ENCODE data around the gene UBE2Q1.
"Not testable (repeated sequence)": the region's sequence is repeated elsewhere in the genome, so short reads cannot be mapped to it uniquely, and the experiment has no call there.

Gene UBE2Q1

GRCh38 chr1:154550657-154551056 is 7.8 kb downstream of the UBE2Q1 start:
- no peak for DNase-seq (ENCODE audit: low read depth, low spot score)

- no peak for DNase-seq (ENCODE audit: low read depth, low spot score)
Observed at GRCh38 chr1:154550070-154550469, 8.4 kb downstream of the UBE2Q1 start.

- DNase-seq (ENCODE audit: low read depth, low spot score) = no peak
Observed at GRCh38 chr1:154549202-154549770, 9.2 kb downstream of the UBE2Q1 start.

DNA sequence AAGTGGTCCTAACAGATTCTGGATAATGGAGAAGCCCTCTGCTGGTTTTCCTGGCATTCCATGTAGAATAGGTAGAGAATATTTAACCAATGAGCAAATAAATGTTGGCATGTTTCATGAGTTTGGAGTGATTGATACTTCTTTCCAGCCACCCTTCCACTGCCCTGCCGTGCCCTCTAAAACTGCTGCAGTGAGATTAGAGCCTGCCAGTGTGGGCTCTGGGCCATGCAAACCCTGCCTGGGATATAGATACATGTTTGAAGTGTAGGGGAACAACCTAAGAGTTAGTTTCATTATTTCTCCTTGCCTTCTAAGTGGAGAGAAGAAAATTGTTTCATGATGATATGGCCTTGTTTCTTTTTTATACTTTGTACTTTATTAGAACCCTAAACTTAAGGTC is 10.4 kb downstream of the UBE2Q1 start:
- DNase-seq (ENCODE audit: low read depth, low spot score) = no peak

DNA sequence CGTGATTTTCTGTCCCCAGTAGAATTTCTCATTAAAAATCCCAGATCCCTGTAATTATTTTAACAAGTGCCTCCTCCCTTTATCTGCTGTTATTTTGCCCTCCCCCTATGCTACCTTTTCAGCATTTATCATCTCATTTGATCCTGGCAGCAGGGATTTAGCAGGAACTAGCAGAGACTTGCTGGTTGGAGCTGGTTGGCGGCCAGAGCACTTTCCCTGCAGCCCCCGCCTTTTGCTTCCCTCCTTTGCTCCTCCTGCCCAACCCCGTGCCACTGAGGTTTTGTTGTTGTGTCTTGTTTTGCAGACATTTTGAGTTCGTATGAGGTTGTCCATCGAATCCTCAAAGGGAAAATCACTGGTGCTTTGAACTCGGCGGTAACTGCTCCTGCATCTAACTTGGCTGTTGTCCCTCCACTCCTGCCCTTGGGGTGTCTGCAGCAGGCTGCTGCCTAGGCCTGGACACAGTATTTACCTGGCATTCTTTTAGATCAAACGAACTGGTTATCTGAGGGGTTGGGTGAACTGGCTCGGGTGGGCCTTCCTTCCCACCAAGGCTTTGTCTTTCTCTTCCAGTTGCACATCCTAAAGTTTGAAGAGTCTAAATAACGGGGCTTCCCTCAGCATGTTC is 11.2 kb downstream of the UBE2Q1 start:
- DNase-seq (ENCODE audit: low read depth, low spot score) = no peak

DNA sequence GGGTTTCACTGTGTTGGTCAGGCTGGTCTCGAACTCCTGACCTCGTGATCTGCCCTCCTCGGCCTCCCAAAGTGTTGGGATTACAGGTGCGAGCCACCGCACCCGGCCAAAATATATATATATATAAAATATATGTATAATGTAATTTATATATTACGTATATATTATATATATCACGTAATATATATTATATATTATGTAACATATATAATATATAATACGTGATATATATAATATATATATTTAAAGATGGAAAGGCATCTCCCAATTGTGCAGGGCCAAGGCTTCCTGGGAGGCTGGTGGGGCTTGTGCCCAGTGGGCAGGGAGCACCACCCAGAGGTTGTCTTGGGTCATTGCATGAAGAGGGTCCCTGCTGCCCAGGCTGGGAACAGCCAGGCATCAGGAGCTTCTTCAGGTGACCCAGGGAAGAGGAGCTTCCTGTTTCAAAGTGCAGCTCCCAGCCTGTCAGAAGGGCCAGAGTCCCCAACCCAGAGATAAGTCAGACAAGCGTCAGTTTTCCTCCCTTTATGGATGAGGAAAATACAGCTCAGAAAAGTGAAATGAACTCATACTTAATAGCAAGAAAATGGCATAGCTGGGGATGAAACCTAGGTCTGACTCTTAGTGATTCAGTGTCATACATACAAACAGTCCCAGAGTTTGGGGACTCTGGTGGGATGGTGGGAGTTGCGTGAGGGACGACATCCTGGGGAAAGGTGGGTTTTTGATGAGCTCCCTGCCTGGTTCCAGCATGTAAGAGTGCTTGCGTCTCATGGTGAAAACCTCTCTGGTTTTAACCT is 12.0 kb downstream of the UBE2Q1 start:
- peak; percentile 86 for DNase-seq (ENCODE audit: low read depth, low spot score)

- no peak for DNase-seq (ENCODE audit: low read depth, low spot score)
Observed at GRCh38 chr1:154541231-154541630, 17.2 kb downstream of the UBE2Q1 start.

- no peak for DNase-seq (ENCODE audit: low read depth, low spot score)
Observed at GRCh38 chr1:154539486-154540483, 18.7 kb downstream of the UBE2Q1 start.

GRCh38 chr1:154536570-154536969 is 21.9 kb downstream of the UBE2Q1 start:
- no peak for DNase-seq (ENCODE audit: low read depth, low spot score)

DNA sequence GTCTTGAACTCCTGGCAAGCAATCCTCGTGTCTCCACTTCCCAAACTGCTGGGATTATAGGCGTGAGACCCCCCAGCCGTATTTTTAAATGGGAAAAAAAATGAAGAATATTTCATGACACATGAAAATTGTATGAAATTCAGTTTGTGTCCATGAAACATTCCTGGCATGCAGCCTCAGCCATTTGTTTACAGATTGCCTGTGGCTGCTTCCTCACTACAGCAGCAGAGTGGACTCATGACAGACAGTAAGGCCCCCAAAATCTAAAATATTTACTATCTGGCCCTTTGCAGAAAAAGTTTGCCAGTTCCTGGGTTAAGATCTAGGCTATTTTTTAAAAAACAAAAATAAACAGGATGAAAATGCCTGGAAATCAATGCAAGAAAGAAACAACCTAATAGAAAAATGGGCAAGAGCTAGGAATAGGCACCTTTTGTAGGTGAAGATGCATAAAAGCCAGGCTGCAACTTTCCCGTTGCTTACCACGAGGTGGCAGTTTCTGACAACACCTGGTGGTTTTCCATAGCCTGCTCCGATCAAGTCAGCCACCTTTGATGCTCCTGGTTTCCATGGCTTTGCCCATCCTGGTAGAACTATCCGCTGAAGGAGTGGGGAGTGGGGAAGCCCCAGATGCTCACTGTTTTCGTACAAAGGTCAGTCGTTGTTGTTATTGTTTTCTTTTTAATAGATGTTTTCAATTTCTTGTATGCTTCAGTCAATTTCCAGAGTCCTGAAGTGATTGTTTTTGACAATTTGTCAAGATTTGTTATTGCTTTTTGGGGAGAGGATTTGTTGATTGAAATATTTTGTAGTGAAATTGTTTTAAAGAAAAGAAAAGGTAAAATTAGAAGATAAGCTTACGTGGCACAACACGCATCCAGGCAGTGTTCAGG is 24.3 kb downstream of the UBE2Q1 start:
- peak; percentile 69 for DNase-seq (ENCODE audit: low read depth, low spot score)

DNA sequence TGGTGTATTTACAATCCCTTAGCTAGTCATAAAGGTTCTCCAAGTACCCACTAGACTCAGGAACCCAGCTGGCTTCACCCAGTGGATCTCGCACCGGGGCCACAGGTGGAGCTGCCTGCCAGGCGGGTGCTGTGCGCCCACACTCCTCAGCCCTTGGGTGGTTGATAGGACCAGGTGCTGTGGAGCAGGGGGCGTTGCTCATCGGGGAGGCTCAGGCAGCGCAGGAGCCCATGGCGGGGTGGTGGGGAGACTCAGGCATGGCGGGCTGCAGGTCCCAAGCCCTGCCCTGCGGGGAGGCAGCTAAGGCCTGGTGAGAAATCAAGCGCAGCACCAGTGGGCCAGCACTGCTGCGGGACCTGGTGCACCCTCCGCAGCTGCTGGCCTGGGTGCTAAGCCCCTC is 26.5 kb downstream of the UBE2Q1 start:
- DNase-seq (ENCODE audit: low read depth, low spot score) = not testable (repeated sequence)

GRCh38 chr1:154529308-154529707 is 29.2 kb downstream of the UBE2Q1 start:
- no peak for DNase-seq (ENCODE audit: low read depth, low spot score)

- no peak for DNase-seq (ENCODE audit: low read depth, low spot score)
Observed at GRCh38 chr1:154527192-154527591, 31.3 kb downstream of the UBE2Q1 start.

DNA sequence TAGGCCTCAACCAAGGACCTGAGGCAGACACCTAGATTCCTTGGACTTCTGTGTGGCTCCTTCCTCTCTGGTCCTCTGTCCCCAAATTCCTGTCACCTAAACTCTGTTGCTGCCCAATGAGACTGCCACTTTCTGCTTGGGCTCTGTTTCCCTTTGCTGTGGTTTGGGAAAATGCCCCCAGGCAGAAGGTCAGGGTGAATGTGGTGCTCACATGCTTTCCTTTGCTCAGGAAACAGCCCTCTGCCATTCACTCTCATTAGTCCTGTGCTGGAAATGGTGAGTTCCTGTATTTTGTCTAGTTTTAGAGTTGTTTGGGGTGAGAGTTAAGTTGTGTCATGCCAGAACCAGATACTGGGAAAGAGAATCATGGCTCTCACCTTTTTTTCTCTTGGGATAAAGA is 33.6 kb downstream of the UBE2Q1 start:
- peak; percentile 61 for DNase-seq (ENCODE audit: low read depth, low spot score)

GRCh38 chr1:154521695-154522094 is 36.8 kb downstream of the UBE2Q1 start:
- no peak for DNase-seq (ENCODE audit: low read depth, low spot score)

DNA sequence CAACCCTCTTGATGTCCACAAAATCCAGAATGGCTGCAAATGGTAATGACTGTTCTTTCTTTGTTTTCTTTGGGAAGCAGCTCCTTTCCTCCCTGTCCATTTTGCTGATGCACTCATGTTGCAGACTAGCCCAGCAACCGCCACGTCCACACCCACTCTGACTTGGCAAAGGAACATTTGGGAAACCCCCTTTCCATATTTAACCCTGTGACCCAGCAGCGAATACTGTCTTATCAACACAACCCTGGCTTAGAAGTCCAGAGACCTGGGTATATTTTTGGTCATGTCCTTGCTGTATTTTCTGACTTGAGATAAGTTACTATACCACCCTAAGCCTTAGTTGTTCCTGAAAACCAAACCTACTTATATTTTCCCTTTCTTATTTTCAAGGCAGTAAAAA is 38.1 kb downstream of the UBE2Q1 start:
- DNase-seq (ENCODE audit: low read depth, low spot score) = no peak

- DNase-seq (ENCODE audit: low read depth, low spot score) = peak; percentile 40
Observed at GRCh38 chr1:154519591-154519991, 38.9 kb downstream of the UBE2Q1 start.

DNA sequence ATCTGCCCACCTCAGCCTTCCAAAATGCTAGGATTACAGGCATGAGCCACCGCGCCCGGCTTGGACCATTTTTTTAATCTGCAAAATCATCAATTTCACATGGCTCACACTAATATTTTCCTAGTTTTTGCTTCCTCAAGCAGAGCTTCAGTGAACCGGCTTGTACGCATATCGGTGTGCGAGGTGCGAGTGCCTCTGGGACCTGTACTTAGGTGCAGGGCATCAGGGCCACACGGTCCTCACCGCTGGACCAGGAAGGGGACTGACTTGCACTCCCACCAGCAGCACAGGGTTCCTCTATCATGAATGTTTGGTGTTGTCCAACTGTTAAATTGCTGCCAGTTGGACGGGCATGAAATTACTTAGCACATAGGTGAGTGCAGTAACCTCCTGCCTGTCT is 40.8 kb downstream of the UBE2Q1 start:
- no peak for DNase-seq (ENCODE audit: low read depth, low spot score)

GRCh38 chr1:154514066-154514553 is 44.4 kb downstream of the UBE2Q1 start:
- no peak for DNase-seq (ENCODE audit: low read depth, low spot score)

- DNase-seq (ENCODE audit: low read depth, low spot score) = no peak
Observed at GRCh38 chr1:154512760-154513159, 45.7 kb downstream of the UBE2Q1 start.

- no peak for DNase-seq (ENCODE audit: low read depth, low spot score)
Observed at GRCh38 chr1:154503898-154504297, 54.6 kb downstream of the UBE2Q1 start.
